ENCODE results near the gene NRAP. TPM values are rescaled to one million over a fixed set of nuclear protein-coding genes. Genes with fewer than 3 reads are reported as not detected.

The NRAP gene
- total and polyA plus RNA-seq, 10 of the 15 experiments (the other 5 are each of a cell fraction or from before 2014, with no cell fraction given) = not detected

DNA sequence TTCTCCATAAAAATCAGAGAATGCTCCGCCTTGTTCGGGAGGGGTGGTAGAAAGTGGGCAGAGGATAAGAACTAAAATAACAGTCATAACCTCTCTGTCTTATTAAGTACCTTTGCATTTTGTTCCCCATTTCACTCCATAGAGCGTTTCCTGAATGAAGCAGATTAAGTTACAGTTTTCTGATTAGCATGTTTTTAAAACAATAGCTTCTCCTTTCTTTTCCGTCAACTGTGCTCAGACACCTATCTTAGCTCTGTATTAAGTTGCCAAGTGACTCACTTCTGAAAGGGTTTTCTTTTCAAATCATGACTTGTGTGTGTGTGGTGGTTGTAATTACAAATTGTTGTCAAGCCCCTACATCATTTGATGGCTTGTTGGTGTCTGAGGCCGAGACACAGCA, 109.6 kb downstream of the NRAP start:
- ChIA-PET POLR2A (no interaction called here), RAD21 (ENCODE audit: unreplicated experiment) (no interaction called here), SMC1A (ENCODE audit: uncharacterized antibody, unreplicated experiment) (no interaction called here), CTCF (interaction anchor here (1.1 kb wide), 1 partner anchor 26 kb away, joined by 4 read pairs; no protein-coding TSS in a partner anchor)
- H4K20me1 ChIP-seq (ENCODE audit: control insufficient read depth, insufficient read depth) = no peaks in the 10 kb centered on the region
- no peak for TF ChIP-seq E2F8 (IDR thresholded peaks at IDR 0.05; ENCODE audit: low read depth, partially characterized antibody)
- TF ChIP-seq ZBTB33 (IDR thresholded peaks at IDR 0.05) = no peak
- no peak for TF ChIP-seq USF1 (IDR thresholded peaks at IDR 0.05; ENCODE audit: borderline replicate concordance, extremely low read length, insufficient read depth, low read depth, low read length)
- TF ChIP-seq IKZF2 (IDR thresholded peaks at IDR 0.05) = no peak
- TF ChIP-seq, protein P1, sequence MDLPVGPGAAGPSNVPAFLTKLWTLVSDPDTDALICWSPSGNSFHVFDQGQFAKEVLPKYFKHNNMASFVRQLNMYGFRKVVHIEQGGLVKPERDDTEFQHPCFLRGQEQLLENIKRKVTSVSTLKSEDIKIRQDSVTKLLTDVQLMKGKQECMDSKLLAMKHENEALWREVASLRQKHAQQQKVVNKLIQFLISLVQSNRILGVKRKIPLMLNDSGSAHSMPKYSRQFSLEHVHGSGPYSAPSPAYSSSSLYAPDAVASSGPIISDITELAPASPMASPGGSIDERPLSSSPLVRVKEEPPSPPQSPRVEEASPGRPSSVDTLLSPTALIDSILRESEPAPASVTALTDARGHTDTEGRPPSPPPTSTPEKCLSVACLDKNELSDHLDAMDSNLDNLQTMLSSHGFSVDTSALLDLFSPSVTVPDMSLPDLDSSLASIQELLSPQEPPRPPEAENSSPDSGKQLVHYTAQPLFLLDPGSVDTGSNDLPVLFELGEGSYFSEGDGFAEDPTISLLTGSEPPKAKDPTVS (IDR thresholded peaks at IDR 0.05; ENCODE audit: low read depth, low read length) = no peak
- TF ChIP-seq PML (IDR thresholded peaks at IDR 0.05; ENCODE audit: low read length) = no peak
- TF ChIP-seq CREM (IDR thresholded peaks at IDR 0.05; ENCODE audit: low read depth) = no peak
- TF ChIP-seq, protein P2, sequence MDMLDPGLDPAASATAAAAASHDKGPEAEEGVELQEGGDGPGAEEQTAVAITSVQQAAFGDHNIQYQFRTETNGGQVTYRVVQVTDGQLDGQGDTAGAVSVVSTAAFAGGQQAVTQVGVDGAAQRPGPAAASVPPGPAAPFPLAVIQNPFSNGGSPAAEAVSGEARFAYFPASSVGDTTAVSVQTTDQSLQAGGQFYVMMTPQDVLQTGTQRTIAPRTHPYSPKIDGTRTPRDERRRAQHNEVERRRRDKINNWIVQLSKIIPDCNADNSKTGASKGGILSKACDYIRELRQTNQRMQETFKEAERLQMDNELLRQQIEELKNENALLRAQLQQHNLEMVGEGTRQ (IDR thresholded peaks at IDR 0.05; ENCODE audit: borderline replicate concordance, low read depth, low read length) = no peak
- H3K27ac ChIP-seq (ENCODE audit: control insufficient read depth, insufficient read depth) = no peak overlapping the region
- H3K4me1 ChIP-seq (ENCODE audit: control insufficient read depth, insufficient read depth, low read length) = no peaks in the 10 kb centered on the region; the same call in 1 of the 2 replicates
- no peak overlapping the region for H2AFZ ChIP-seq (ENCODE audit: control insufficient read depth, low read depth, low read length)
- no TSS peak for BruUV-seq (replicated peaks)
- intact Hi-C loops (cut with micrococcal nuclease; ENCODE audit: unreplicated experiment) (no loop called here), in situ Hi-C loops (cut with MboI) (no loop called here)
- no peak overlapping the region for H3K4me3 ChIP-seq
- H3K4me2 ChIP-seq (ENCODE audit: control insufficient read depth, insufficient read depth) = no peak overlapping the region
- peaks cover 0 to 7% of the 10 kb centered on the region in 2 experiments; a peak in 3 of 4 replicates for H3K27me3 ChIP-seq (replicated peaks in 1 of 2; ENCODE audit: control insufficient read depth in 2 of 2, insufficient read depth in 2 of 2, low read length in 1 of 2)
- no peaks in the 10 kb centered on the region for H3K79me2 ChIP-seq (ENCODE audit: control insufficient read depth, insufficient read depth, low read length)
- DNase-seq (ENCODE audit: low read depth, low spot score) (no peak), FAIRE-seq (no peak), ATAC-seq (no peak)
- no peak overlapping the region for H3K9ac ChIP-seq (ENCODE audit: control insufficient read depth, insufficient read depth, low read length)
- WGBS (ENCODE audit: insufficient coverage, insufficient replicate concordance, low lambda C conversion rate, missing lambda C conversion rate) = 40% methylated on average over 5 of the region's 5 CpGs
- H3K9me3 ChIP-seq (replicated peaks; ENCODE audit: control insufficient read depth, insufficient read depth, low read length) = no peaks in the 10 kb centered on the region; the same call in 2 of the 3 replicates
- H3K36me3 ChIP-seq (ENCODE audit: control insufficient read depth in 2 of 2, insufficient read depth in 2 of 2, low read length in 1 of 2) = no peaks in the 10 kb centered on the region

All from GM12878 (cell line).